Body of pancreas (tissue), 4 donors: Measurements from ENCODE around the gene UTS2B. TPM values are rescaled to one million over a fixed set of nuclear protein-coding genes. Genes with fewer than 3 reads are reported as not detected.

Experiments used
- ATAC-seq: fragments of 150-250 bp; one replicate; pipeline ENCODE4 v1.9.1; 2016
- DNase-seq, 4 donors: peaks; one replicate each; pipeline ENCODE4 v3.0.0-alpha.2; 2019
- H3K27ac ChIP-seq, 4 donors: fragments of 200-600 bp; sonication (generic); 1 replicate in 3 of 4; 2 replicates in 1 of 4; pipeline versions ENCODE4 v1.5.1 to v1.6.1; 2016 to 2019; ENCODE audit warnings: mild to moderate bottlenecking in 1 of 4, mixed read lengths in 1 of 4, moderate library complexity in 1 of 4
- H3K27me3 ChIP-seq, 2 donors: fragments of 200-600 bp; sonication (generic); one replicate each; pipeline ENCODE4 v1.6.0; 2016; ENCODE audit warnings: mild to moderate bottlenecking in 1 of 2
- H3K36me3 ChIP-seq, 2 donors: fragments of 200-600 bp; sonication (generic); replicated peaks in 1 of 2; 2 replicates each; pipeline ENCODE4 v1.5.1; 2016; ENCODE audit warnings: low read depth in 2 of 2; ENCODE audit not compliant: insufficient read depth in 1 of 2
- H3K4me1 ChIP-seq: fragments of 200-600 bp; sonication (generic); one replicate; pipeline ENCODE4 v1.6.0; 2016
- H3K4me3 ChIP-seq, 2 donors: fragments of 200-600 bp; sonication (generic); 1 replicate in 1 of 2; 2 replicates in 1 of 2; pipeline ENCODE4 v1.5.1; 2016 to 2019
- H3K9me3 ChIP-seq, 3 donors: fragments of 200-600 bp; sonication (generic); 1 replicate in 2 of 3; 2 replicates in 1 of 3; pipeline ENCODE4 v1.5.1; 2016
- CTCF ChIP-seq, 7 experiments: fragments of 450-650 bp in 4 of 7; fragments of 200-600 bp in 3 of 7; sonication (generic) in 3 of 7; IDR thresholded peaks; one replicate each; pipeline ENCODE4 v1.5.1; 2016 to 2019; ENCODE audit warnings: antibody characterized with exemption in 7 of 7
- POLR2A ChIP-seq, 3 donors: fragments of 450-650 bp; IDR thresholded peaks; one replicate each; pipeline ENCODE4 v1.6.1; 2016; ENCODE audit warnings: antibody characterized with exemption in 3 of 3, mild to moderate bottlenecking in 2 of 3
- whole genome bisulfite sequencing, 2 donors: methylation state at CpG; one replicate each; pipeline ENCODE4 v1.1.5; 2017; 5-methylcytosine and 5-hydroxymethylcytosine counted together
- intact Hi-C: fragments of 100-400 bp; cut with DNase I; formaldehyde crosslinking; loops from one replicate; pipeline ENCODE4 v1.15.1; 2023
- total RNA-seq, 2 donors: library from RNA; depleted of rRNA; stranded (reverse); fragments of >200 nt; gene quantifications; one replicate each; pipeline ENCODE4 v1.1.0, GENCODE V29; 2016

Gene UTS2B
- total RNA-seq, 2 donors from 2014 or later = not detected

DNA sequence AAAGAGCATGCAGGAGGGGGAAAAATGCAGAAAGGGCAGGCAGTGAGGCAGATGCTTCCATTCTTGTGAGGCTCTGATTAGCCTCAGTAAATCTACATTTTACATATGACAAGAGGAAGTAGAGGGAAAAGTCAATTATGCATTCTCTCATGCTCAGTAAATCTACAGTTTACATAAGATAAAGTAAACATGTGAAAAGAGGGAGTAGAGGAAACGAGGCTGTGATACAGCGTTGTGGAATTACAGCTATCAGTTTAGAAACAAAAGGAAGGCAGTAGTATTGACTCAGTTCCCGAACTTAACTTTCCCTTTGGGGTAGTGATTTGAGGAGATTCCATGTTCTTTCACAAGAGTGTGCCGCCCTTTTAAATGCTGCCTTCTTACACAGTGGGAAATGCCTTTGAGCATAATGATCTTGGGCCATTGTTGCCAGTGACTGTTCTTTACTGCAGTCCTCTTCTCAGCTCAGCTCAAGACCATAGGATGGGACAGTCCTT lies 92.0 kb downstream of the UTS2B start:
- Histone ChIP-seq H3K36me3 (no peaks in the 10 kb centered on the region), H3K4me1 (no peaks in the 10 kb centered on the region), H3K27ac (no peak overlapping the region), H3K9me3 (no peaks in the 10 kb centered on the region), H3K4me3 (no peak overlapping the region), H3K27me3 (no peaks in the 10 kb centered on the region)
- 30 to 46% methylated on average over 4 of the region's 4 CpGs for WGBS, 2 donors
- intact Hi-C loops = no loop called here
- DNase-seq = no peak
- ATAC-seq = no peak
- TF ChIP-seq POLR2A (IDR thresholded peaks at IDR 0.05) = no peak
- TF ChIP-seq CTCF (IDR thresholded peaks at IDR 0.05) = no peak

GRCh38 chr3:191237047-191237882 lies 93.1 kb downstream of the UTS2B start:
- Histone ChIP-seq H3K27me3 (no peaks in the 10 kb centered on the region), H3K4me3 (no peak overlapping the region), H3K27ac (no peak overlapping the region), H3K4me1 (no peaks in the 10 kb centered on the region), H3K9me3 (no peaks in the 10 kb centered on the region), H3K36me3 (no peaks in the 10 kb centered on the region)
- TF ChIP-seq CTCF (IDR thresholded peaks at IDR 0.05) = no peak
- intact Hi-C loops = no loop called here
- WGBS, 2 donors = 71 to 82% methylated on average over 5 of the region's 5 CpGs
- DNase-seq = no peak
- ATAC-seq = no peak

DNA sequence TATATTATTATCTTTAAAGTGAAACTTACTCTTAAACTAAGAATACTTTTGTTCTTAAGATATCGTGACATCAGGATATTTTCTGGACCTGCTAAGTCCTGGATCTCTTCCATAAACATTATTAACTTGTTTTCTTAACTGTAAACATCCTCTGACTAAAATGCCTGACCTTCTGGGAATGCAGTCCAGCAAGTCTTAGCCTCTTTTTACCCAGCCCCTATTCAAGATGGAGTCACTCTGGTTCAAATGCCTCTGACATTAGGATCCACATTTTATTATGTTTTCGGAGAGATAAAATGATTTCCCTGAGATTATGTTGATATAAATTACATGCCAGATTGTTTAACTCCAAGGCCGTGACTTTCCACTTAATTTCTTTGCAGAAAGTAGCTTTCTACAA lies 93.7 kb downstream of the UTS2B start:
- no peak for ATAC-seq
- no peak for TF ChIP-seq CTCF (IDR thresholded peaks at IDR 0.05)
- no peak for TF ChIP-seq POLR2A (IDR thresholded peaks at IDR 0.05)
- Histone ChIP-seq H3K4me1 (no peaks in the 10 kb centered on the region), H3K4me3 (no peak overlapping the region), H3K27ac (no peak overlapping the region), H3K36me3 (no peaks in the 10 kb centered on the region), H3K9me3 (no peaks in the 10 kb centered on the region), H3K27me3 (no peaks in the 10 kb centered on the region)
- WGBS, 2 donors = 57 to 72% methylated on average over 3 of the region's 3 CpGs
- no peak for DNase-seq
- intact Hi-C loops = no loop called here

DNA sequence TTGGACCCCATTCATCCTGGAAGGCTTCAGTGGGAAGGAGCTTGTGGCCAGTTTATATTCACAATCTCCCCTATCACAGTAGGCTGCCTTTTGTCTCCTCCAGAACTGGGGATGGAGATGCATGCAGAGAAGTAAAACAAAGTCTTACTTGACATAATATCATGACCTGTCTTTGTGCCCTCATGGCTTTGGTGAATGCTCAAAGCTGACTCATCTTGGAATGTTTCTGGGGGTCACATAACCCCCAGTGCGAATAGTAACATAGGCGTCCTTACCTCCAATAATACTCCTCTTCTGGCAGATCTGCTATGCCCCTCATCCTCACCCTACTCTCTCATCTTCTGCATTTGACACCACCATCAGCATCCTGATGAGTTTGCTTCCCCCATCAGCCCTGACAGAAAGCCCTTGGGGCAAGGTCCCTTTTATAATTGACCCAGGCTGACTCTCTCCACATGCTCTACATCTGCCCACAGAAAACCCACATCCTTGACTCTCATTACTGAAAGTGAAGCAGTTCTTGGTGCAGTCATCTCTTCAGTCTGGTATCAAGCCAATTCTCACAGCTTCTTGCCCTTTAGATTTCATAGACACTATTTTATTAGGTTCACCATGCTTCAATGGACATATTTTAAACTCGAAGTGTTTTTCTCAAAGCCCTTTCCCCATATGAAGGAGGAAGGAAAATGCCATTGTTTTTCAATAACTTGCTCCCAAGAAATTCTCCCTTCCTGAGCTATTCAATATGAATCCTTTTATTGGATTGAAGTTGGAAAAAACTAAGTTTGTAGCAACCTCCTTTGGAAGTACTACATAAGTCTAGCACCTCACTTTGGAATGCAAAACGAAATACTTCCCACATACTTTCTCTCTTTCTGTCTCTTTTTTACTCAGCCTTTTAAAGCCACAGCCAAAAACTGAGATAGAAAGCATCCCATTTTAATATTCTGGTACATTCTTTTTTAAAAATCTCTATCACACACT lies 94.7 kb downstream of the UTS2B start:
- DNase-seq (no peak), ATAC-seq (no peak)
- intact Hi-C loops = no loop called here
- Histone ChIP-seq H3K27me3 (no peaks in the 10 kb centered on the region), H3K27ac (no peak overlapping the region), H3K9me3 (no peaks in the 10 kb centered on the region), H3K4me3 (no peak overlapping the region), H3K36me3 (no peaks in the 10 kb centered on the region), H3K4me1 (no peaks in the 10 kb centered on the region)
- 57 to 73% methylated on average over 4 of the region's 4 CpGs for WGBS, 2 donors
- TF ChIP-seq POLR2A (IDR thresholded peaks at IDR 0.05) = no peak
- TF ChIP-seq CTCF (IDR thresholded peaks at IDR 0.05) = no peak
